Activated naive CD8-positive, alpha-beta T cell treated with anti-CD3 and anti-CD28 coated beads, Interleukin-2, amount 10 ng/mL, durations not matched to agents 7 days and 5 days (primary cell): Measurements from ENCODE around the gene SEMA6A. TPM values are rescaled to one million over a fixed set of nuclear protein-coding genes. Genes with fewer than 3 reads are reported as not detected.

Source experiments
- ATAC-seq: fragments of 150-1000 bp; cut with Tn5 transposase; one replicate; pipeline ENCODE4 v1.10.0; 2021; ENCODE audit warnings: low read depth, moderate library complexity
- POLR2A ChIA-PET: fragments of 350-600 bp; sonication (Branson Sonifier 250); formaldehyde crosslinking; loops from one replicate; lab custom pipeline; 2021; ENCODE audit warnings: antibody characterized with exemption; lab: Charles Lee
- DNase-seq: peaks from one replicate; pipeline ENCODE4 v3.0.0; 2021
- H3K27ac Mint-ChIP-seq: one replicate; pipeline ENCODE4 v1.8.0; 2022; ENCODE audit warnings: mild to moderate bottlenecking, mixed read lengths
- H3K27me3 Mint-ChIP-seq: one replicate; pipeline ENCODE4 v1.8.0; 2022; ENCODE audit warnings: mild to moderate bottlenecking, moderate library complexity, mixed read lengths
- H3K36me3 Mint-ChIP-seq: one replicate; pipeline ENCODE4 v1.8.0; 2021; ENCODE audit warnings: mild to moderate bottlenecking, mixed read lengths
- H3K4me1 Mint-ChIP-seq: one replicate; pipeline ENCODE4 v1.8.0; 2021; ENCODE audit warnings: mixed read lengths
- H3K4me3 Mint-ChIP-seq: one replicate; pipeline ENCODE4 v1.8.0; 2022; ENCODE audit warnings: mild to moderate bottlenecking, moderate library complexity, mixed read lengths
- H3K9me3 Mint-ChIP-seq: one replicate; pipeline ENCODE4 v1.8.0; 2021; ENCODE audit warnings: mixed read lengths
- total RNA-seq, 2 experiments: library from RNA; stranded (reverse); gene quantifications; one replicate each; pipeline ENCODE4 v1.2.3, GENCODE V29; 2021

The SEMA6A gene
- total RNA-seq, 2 experiments from 2014 or later = not detected

GRCh38 chr5:116517488-116517887, 57.1 kb downstream of the SEMA6A start:
- no peaks in the 10 kb centered on the region for H3K36me3 Mint-ChIP-seq
- DNase-seq (no peak), ATAC-seq (no peak)
- no peak overlapping the region for H3K4me3 Mint-ChIP-seq
- no peaks in the 10 kb centered on the region for H3K4me1 Mint-ChIP-seq
- H3K27me3 Mint-ChIP-seq = no peaks in the 10 kb centered on the region
- H3K9me3 Mint-ChIP-seq = no peaks in the 10 kb centered on the region
- no peak overlapping the region for H3K27ac Mint-ChIP-seq
- POLR2A ChIA-PET = no interaction called here

GRCh38 chr5:116516021-116516420, 58.6 kb downstream of the SEMA6A start:
- H3K9me3 Mint-ChIP-seq = no peaks in the 10 kb centered on the region

GRCh38 chr5:116514421-116514970, 60.1 kb downstream of the SEMA6A start:
- no peaks in the 10 kb centered on the region for H3K4me1 Mint-ChIP-seq
- H3K9me3 Mint-ChIP-seq = no peaks in the 10 kb centered on the region
- POLR2A ChIA-PET = no interaction called here
- H3K27ac Mint-ChIP-seq = no peak overlapping the region
- no peaks in the 10 kb centered on the region for H3K27me3 Mint-ChIP-seq
- H3K36me3 Mint-ChIP-seq = no peaks in the 10 kb centered on the region
- ATAC-seq (no peak), DNase-seq (no peak)
- H3K4me3 Mint-ChIP-seq = no peak overlapping the region

More at GRCh38 chr5:116516021-116516420, 58.6 kb downstream of the SEMA6A start:
- POLR2A ChIA-PET = no interaction called here
- Mint-ChIP-seq H3K4me3 (no peak overlapping the region), H3K27me3 (no peaks in the 10 kb centered on the region), H3K4me1 (no peaks in the 10 kb centered on the region), H3K36me3 (no peaks in the 10 kb centered on the region), H3K27ac (no peak overlapping the region)
- no peak for ATAC-seq
- no peak for DNase-seq

- Mint-ChIP-seq H3K36me3 (no peaks in the 10 kb centered on the region), H3K9me3 (no peaks in the 10 kb centered on the region), H3K27ac (no peak overlapping the region), H3K4me1 (no peaks in the 10 kb centered on the region), H3K4me3 (no peak overlapping the region), H3K27me3 (no peaks in the 10 kb centered on the region)
- POLR2A ChIA-PET = no interaction called here
- ATAC-seq (no peak), DNase-seq (no peak)
Observed at GRCh38 chr5:116510517-116510916, 64.1 kb downstream of the SEMA6A start.

- Mint-ChIP-seq H3K27ac (no peak overlapping the region), H3K36me3 (no peaks in the 10 kb centered on the region), H3K9me3 (no peaks in the 10 kb centered on the region), H3K4me1 (no peaks in the 10 kb centered on the region), H3K27me3 (no peaks in the 10 kb centered on the region), H3K4me3 (no peak overlapping the region)
- POLR2A ChIA-PET = no interaction called here
- ATAC-seq (no peak), DNase-seq (no peak)
Observed at GRCh38 chr5:116509483-116510244, 65.0 kb downstream of the SEMA6A start.

- H3K36me3 Mint-ChIP-seq = no peaks in the 10 kb centered on the region
- no peak overlapping the region for H3K4me3 Mint-ChIP-seq
- POLR2A ChIA-PET = no interaction called here
- no peak for ATAC-seq
- no peak overlapping the region for H3K27ac Mint-ChIP-seq
- no peaks in the 10 kb centered on the region for H3K9me3 Mint-ChIP-seq
- H3K27me3 Mint-ChIP-seq = no peaks in the 10 kb centered on the region
- no peak for DNase-seq
- no peaks in the 10 kb centered on the region for H3K4me1 Mint-ChIP-seq
Observed at GRCh38 chr5:116508835-116509234, 65.8 kb downstream of the SEMA6A start.

GRCh38 chr5:116507941-116508655, 66.5 kb downstream of the SEMA6A start:
- no peaks in the 10 kb centered on the region for H3K36me3 Mint-ChIP-seq
- no peak overlapping the region for H3K4me3 Mint-ChIP-seq
- ATAC-seq = no peak
- H3K27ac Mint-ChIP-seq = no peak overlapping the region
- no peak for DNase-seq
- POLR2A ChIA-PET = no interaction called here
- H3K4me1 Mint-ChIP-seq = no peaks in the 10 kb centered on the region
- no peaks in the 10 kb centered on the region for H3K9me3 Mint-ChIP-seq
- H3K27me3 Mint-ChIP-seq = no peaks in the 10 kb centered on the region

GRCh38 chr5:116507051-116507537, 67.5 kb downstream of the SEMA6A start:
- POLR2A ChIA-PET = no interaction called here
- ATAC-seq (no peak), DNase-seq (no peak)
- no peaks in the 10 kb centered on the region for H3K27me3 Mint-ChIP-seq
- H3K4me3 Mint-ChIP-seq = no peak overlapping the region
- no peak overlapping the region for H3K27ac Mint-ChIP-seq
- no peaks in the 10 kb centered on the region for H3K9me3 Mint-ChIP-seq
- no peaks in the 10 kb centered on the region for H3K4me1 Mint-ChIP-seq
- H3K36me3 Mint-ChIP-seq = no peaks in the 10 kb centered on the region

GRCh38 chr5:116506488-116506887, 68.1 kb downstream of the SEMA6A start:
- POLR2A ChIA-PET = no interaction called here
- no peak for ATAC-seq
- H3K4me1 Mint-ChIP-seq = no peaks in the 10 kb centered on the region

GRCh38 chr5:116504593-116505166, 69.9 kb downstream of the SEMA6A start:
- POLR2A ChIA-PET = no interaction called here
- DNase-seq = no peak
- H3K9me3 Mint-ChIP-seq = no peaks in the 10 kb centered on the region
- H3K4me3 Mint-ChIP-seq = no peak overlapping the region
- H3K36me3 Mint-ChIP-seq = no peaks in the 10 kb centered on the region
- ATAC-seq = no peak
- no peak overlapping the region for H3K27ac Mint-ChIP-seq
- no peaks in the 10 kb centered on the region for H3K4me1 Mint-ChIP-seq
- no peaks in the 10 kb centered on the region for H3K27me3 Mint-ChIP-seq

More at GRCh38 chr5:116506488-116506887, 68.1 kb downstream of the SEMA6A start:
- H3K27me3 Mint-ChIP-seq = no peaks in the 10 kb centered on the region
- H3K4me3 Mint-ChIP-seq = no peak overlapping the region
- no peak for DNase-seq
- no peaks in the 10 kb centered on the region for H3K9me3 Mint-ChIP-seq
- no peaks in the 10 kb centered on the region for H3K36me3 Mint-ChIP-seq
- no peak overlapping the region for H3K27ac Mint-ChIP-seq

- no peak overlapping the region for H3K4me3 Mint-ChIP-seq
Observed at GRCh38 chr5:116502616-116503015, 72.0 kb downstream of the SEMA6A start.

GRCh38 chr5:116502138-116502537, 72.5 kb downstream of the SEMA6A start:
- Mint-ChIP-seq H3K4me1 (no peaks in the 10 kb centered on the region), H3K4me3 (no peak overlapping the region), H3K27me3 (no peaks in the 10 kb centered on the region), H3K27ac (no peak overlapping the region), H3K9me3 (no peaks in the 10 kb centered on the region), H3K36me3 (no peaks in the 10 kb centered on the region)
- POLR2A ChIA-PET = no interaction called here
- DNase-seq = no peak
- ATAC-seq = no peak

More at GRCh38 chr5:116502616-116503015, 72.0 kb downstream of the SEMA6A start:
- POLR2A ChIA-PET = no interaction called here
- DNase-seq (no peak), ATAC-seq (no peak)
- H3K4me1 Mint-ChIP-seq = no peaks in the 10 kb centered on the region
- H3K36me3 Mint-ChIP-seq = no peaks in the 10 kb centered on the region
- no peak overlapping the region for H3K27ac Mint-ChIP-seq
- H3K27me3 Mint-ChIP-seq = no peaks in the 10 kb centered on the region
- no peaks in the 10 kb centered on the region for H3K9me3 Mint-ChIP-seq

- POLR2A ChIA-PET = no interaction called here
- Mint-ChIP-seq H3K27ac (no peak overlapping the region), H3K4me1 (no peaks in the 10 kb centered on the region), H3K27me3 (no peaks in the 10 kb centered on the region), H3K9me3 (peaks cover 2% of the 10 kb centered on the region), H3K4me3 (no peak overlapping the region), H3K36me3 (peaks cover 2% of the 10 kb centered on the region)
- DNase-seq (no peak), ATAC-seq (no peak)
Observed at GRCh38 chr5:116498503-116499048, 76.0 kb downstream of the SEMA6A start.
